ENCODE data around the gene FARS2.

FARS2 gene

DNA sequence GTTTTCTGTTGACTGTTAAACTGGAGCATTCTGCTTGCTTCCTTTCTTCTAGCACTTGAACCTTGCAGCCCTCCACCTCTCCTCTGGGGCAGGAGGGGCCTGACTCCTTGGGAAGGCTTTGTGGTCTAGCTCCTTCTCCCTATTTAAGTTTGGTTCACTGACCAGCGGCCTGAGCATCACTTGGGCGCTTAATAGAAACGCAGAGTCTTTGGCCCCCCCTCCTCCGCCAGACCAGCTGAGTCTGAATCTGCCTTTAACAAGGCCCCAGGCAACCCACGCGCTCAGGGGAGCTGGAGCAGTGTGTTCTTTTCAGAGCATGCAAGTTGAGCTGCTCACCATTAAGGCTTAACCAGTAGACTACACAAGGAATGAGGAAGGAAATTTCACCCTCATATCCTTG is 519.7 kb downstream of the FARS2 start:
- no peaks in the 10 kb centered on the region for H3K4me1 ChIP-seq (ENCODE audit: insufficient read depth, low read length)
- H3K27me3 ChIP-seq (ENCODE audit: insufficient read depth, low read length, poor library complexity) = no peaks in the 10 kb centered on the region
- no peaks in the 10 kb centered on the region for H4K20me1 ChIP-seq (ENCODE audit: insufficient read depth, low read length)
- no peaks in the 10 kb centered on the region for H3K36me3 ChIP-seq (ENCODE audit: insufficient read depth, low read length)
- no peaks in the 10 kb centered on the region for H3K79me2 ChIP-seq (ENCODE audit: insufficient read depth, low read length)
- H3K9ac ChIP-seq (ENCODE audit: low read depth, low read length) = no peak overlapping the region
- no peak overlapping the region for H3K4me3 ChIP-seq (ENCODE audit: low read depth in 1 of 2, low read length in 2 of 2)
- H3K4me2 ChIP-seq (ENCODE audit: insufficient read depth, low read length) = no peak overlapping the region
- no peak overlapping the region for H3K27ac ChIP-seq (ENCODE audit: low read length)
- TF ChIP-seq, protein P1, sequence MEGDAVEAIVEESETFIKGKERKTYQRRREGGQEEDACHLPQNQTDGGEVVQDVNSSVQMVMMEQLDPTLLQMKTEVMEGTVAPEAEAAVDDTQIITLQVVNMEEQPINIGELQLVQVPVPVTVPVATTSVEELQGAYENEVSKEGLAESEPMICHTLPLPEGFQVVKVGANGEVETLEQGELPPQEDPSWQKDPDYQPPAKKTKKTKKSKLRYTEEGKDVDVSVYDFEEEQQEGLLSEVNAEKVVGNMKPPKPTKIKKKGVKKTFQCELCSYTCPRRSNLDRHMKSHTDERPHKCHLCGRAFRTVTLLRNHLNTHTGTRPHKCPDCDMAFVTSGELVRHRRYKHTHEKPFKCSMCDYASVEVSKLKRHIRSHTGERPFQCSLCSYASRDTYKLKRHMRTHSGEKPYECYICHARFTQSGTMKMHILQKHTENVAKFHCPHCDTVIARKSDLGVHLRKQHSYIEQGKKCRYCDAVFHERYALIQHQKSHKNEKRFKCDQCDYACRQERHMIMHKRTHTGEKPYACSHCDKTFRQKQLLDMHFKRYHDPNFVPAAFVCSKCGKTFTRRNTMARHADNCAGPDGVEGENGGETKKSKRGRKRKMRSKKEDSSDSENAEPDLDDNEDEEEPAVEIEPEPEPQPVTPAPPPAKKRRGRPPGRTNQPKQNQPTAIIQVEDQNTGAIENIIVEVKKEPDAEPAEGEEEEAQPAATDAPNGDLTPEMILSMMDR (IDR thresholded peaks at IDR 0.05; ENCODE audit: borderline replicate concordance, extremely low read depth, low read length, poor library complexity, severe bottlenecking) = no peak
- no peak for TF ChIP-seq EZH2 (IDR thresholded peaks at IDR 0.05; ENCODE audit: borderline replicate concordance, low read depth, low read length, severe bottlenecking)
- H2AFZ ChIP-seq (ENCODE audit: low read depth, low read length) = no peak overlapping the region
- DNase-seq (no peak), ATAC-seq (ENCODE audit: insufficient read depth, low read depth) (no peak)
- no peaks in the 10 kb centered on the region for H3K9me3 ChIP-seq (ENCODE audit: insufficient read depth, low read length, severe bottlenecking)

DNA sequence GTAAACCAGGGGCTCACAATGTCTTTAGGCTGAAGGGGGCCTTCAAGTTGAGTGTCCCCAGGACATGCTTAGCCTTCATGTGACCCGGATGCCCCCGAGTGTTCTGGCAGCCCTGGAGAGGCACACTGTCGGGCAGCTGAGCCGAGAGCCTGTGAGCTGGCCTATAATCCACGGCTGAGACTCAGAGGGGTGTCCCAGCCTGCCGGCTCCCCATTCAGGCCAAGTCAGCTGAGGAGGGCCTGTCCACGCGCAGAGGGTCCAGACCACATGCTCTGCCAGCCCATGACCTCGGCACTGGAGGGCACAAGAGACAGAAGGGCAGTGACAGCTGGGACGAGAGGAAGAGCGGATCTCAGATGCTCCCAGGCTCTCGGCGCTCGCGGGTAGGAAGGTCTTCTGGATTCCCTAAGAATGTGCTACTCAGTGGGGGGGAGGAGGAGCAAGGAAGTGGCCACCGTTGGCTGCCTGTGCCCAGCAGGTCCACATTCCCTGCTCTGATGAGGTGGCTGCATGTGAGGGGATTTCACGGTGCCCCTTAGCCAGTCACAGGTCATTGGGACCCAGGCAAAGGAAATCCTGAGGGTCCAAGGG is 520.7 kb downstream of the FARS2 start:
- DNase-seq (no peak), ATAC-seq (ENCODE audit: insufficient read depth, low read depth) (no peak)
- Histone ChIP-seq H2AFZ (ENCODE audit: low read depth, low read length) (no peak overlapping the region), H3K4me1 (ENCODE audit: insufficient read depth, low read length) (peaks cover 7% of the 10 kb centered on the region), H3K79me2 (ENCODE audit: insufficient read depth, low read length) (no peaks in the 10 kb centered on the region), H4K20me1 (ENCODE audit: insufficient read depth, low read length) (no peaks in the 10 kb centered on the region), H3K9me3 (ENCODE audit: insufficient read depth, low read length, severe bottlenecking) (no peaks in the 10 kb centered on the region), H3K27ac (ENCODE audit: low read length) (no peak overlapping the region), H3K36me3 (ENCODE audit: insufficient read depth, low read length) (no peaks in the 10 kb centered on the region), H3K4me3 (ENCODE audit: low read depth in 1 of 2, low read length in 2 of 2) (no peak overlapping the region), H3K27me3 (ENCODE audit: insufficient read depth, low read length, poor library complexity) (no peaks in the 10 kb centered on the region), H3K4me2 (ENCODE audit: insufficient read depth, low read length) (no peak overlapping the region), H3K9ac (ENCODE audit: low read depth, low read length) (no peak overlapping the region)
- TF ChIP-seq, protein P1 (IDR thresholded peaks at IDR 0.05; ENCODE audit: borderline replicate concordance, extremely low read depth, low read length, poor library complexity, severe bottlenecking) = no peak
- TF ChIP-seq EZH2 (IDR thresholded peaks at IDR 0.05; ENCODE audit: borderline replicate concordance, low read depth, low read length, severe bottlenecking) = no peak

DNA sequence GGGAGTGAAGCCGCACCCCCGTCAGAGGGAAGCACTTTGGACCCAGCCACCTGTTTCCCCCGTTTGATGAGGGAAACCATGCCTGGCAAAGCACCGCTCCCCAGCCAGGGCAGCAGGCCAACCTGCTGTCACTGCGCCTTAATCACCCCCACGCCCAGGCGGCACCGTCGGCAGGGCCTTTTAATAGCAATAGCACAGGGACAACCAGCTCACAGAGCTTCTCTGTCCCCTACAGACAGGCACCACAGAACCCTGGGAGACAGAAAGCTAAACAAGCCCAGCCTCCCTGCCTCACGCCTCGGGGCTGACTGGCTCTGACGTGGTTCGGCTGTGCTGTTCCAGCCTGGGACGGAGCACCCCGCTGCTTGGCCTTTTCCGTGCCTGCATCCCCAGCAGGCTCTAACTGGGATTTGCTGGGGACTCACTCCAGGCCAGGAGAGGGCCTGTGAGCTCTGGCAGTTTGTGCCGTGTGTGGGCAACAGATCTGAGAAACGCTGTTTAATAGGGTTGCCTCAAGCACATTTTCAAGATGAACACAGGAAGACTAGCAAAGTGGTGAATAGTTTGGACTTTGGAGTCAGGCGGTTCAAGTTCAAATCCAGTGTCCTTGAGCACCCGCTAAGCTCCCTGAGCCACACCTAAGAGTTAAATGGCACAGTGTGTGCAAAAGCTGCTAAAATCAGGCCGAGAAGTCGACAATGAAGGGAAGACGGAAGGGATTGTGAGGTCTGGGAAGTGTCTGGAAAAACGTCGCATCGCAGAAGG is 521.7 kb downstream of the FARS2 start:
- Histone ChIP-seq H3K27me3 (ENCODE audit: insufficient read depth, low read length, poor library complexity) (no peaks in the 10 kb centered on the region), H3K27ac (ENCODE audit: low read length) (no peak overlapping the region), H3K9me3 (ENCODE audit: insufficient read depth, low read length, severe bottlenecking) (no peaks in the 10 kb centered on the region), H2AFZ (ENCODE audit: low read depth, low read length) (no peak overlapping the region), H3K9ac (ENCODE audit: low read depth, low read length) (no peak overlapping the region), H4K20me1 (ENCODE audit: insufficient read depth, low read length) (no peaks in the 10 kb centered on the region), H3K4me2 (ENCODE audit: insufficient read depth, low read length) (no peak overlapping the region), H3K36me3 (ENCODE audit: insufficient read depth, low read length) (no peaks in the 10 kb centered on the region), H3K4me3 (ENCODE audit: low read depth in 1 of 2, low read length in 2 of 2) (no peak overlapping the region), H3K79me2 (ENCODE audit: insufficient read depth, low read length) (no peaks in the 10 kb centered on the region), H3K4me1 (ENCODE audit: insufficient read depth, low read length) (peaks cover 12% of the 10 kb centered on the region)
- DNase-seq (no peak), ATAC-seq (ENCODE audit: insufficient read depth, low read depth) (no peak)
- TF ChIP-seq, protein P1 (IDR thresholded peaks at IDR 0.05; ENCODE audit: borderline replicate concordance, extremely low read depth, low read length, poor library complexity, severe bottlenecking) = no peak
- no peak for TF ChIP-seq EZH2 (IDR thresholded peaks at IDR 0.05; ENCODE audit: borderline replicate concordance, low read depth, low read length, severe bottlenecking)
